Stimulated activated memory B cell treated with anti-CD40 and anti-IgM and Interleukin-4, amounts not matched to agents 10 μg/mL and 1 μg/mL and 100 μg/mL, for 72 hours (primary cell): Measurements from ENCODE around the gene TAAR1.
"Not testable (repeated sequence)": the region's sequence is repeated elsewhere in the genome, so short reads cannot be mapped to it uniquely, and the experiment has no call there.

Experiments used
- ATAC-seq: fragments of 150-1000 bp; cut with Tn5 transposase; 2 replicates; pipeline ENCODE4 v1.10.0; 2021
- H3K27ac Mint-ChIP-seq: one replicate; pipeline ENCODE4 v1.8.0; 2022; ENCODE audit warnings: mild to moderate bottlenecking, mixed read lengths
- H3K27me3 Mint-ChIP-seq: one replicate; pipeline ENCODE4 v1.8.0; 2022; ENCODE audit warnings: mixed read lengths
- H3K36me3 Mint-ChIP-seq: one replicate; pipeline ENCODE4 v1.8.0; 2022; ENCODE audit warnings: mixed read lengths
- H3K4me1 Mint-ChIP-seq: one replicate; pipeline ENCODE4 v1.8.0; 2022; ENCODE audit warnings: mixed read lengths
- H3K4me3 Mint-ChIP-seq: one replicate; pipeline ENCODE4 v1.8.0; 2022; ENCODE audit warnings: mild to moderate bottlenecking, moderate library complexity, mixed read lengths
- H3K9me3 Mint-ChIP-seq: one replicate; pipeline ENCODE4 v1.8.0; 2022; ENCODE audit warnings: mixed read lengths

Gene TAAR1, protein sequence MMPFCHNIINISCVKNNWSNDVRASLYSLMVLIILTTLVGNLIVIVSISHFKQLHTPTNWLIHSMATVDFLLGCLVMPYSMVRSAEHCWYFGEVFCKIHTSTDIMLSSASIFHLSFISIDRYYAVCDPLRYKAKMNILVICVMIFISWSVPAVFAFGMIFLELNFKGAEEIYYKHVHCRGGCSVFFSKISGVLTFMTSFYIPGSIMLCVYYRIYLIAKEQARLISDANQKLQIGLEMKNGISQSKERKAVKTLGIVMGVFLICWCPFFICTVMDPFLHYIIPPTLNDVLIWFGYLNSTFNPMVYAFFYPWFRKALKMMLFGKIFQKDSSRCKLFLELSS

DNA sequence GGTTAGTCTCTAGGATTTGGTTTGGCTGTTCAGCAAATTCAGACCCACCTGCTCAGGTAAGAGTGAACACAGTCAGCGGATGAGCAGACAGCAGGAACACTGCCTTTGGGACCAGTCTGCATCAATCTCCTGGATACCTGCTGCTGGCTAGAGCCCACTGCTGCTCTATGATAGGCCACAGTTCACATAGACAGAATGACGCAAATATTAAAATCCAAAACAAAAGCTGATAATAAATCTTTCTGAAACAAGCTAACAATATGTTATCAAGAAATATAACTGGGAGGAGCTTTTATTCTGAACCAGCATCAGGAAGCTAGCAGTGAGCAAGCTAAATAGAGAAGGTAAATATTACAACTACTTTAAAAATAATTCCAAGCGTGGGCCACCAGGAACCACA lies at the start of gene TAAR1:
Gene TAAR1 (minus strand): TSS at position 101 of the 400 bp plus-strand sequence. CDS start 13,179 bp downstream, outside the sequence.
- Mint-ChIP-seq H3K27ac (no peak within 1 kb of the TSS), H3K36me3 (no peaks in the 10 kb centered on the region), H3K9me3 (no peaks in the 10 kb centered on the region), H3K4me1 (no peaks in the 10 kb centered on the region), H3K4me3 (no peak within 1 kb of the TSS), H3K27me3 (no peaks in the 10 kb centered on the region)
- no peak for ATAC-seq

DNA sequence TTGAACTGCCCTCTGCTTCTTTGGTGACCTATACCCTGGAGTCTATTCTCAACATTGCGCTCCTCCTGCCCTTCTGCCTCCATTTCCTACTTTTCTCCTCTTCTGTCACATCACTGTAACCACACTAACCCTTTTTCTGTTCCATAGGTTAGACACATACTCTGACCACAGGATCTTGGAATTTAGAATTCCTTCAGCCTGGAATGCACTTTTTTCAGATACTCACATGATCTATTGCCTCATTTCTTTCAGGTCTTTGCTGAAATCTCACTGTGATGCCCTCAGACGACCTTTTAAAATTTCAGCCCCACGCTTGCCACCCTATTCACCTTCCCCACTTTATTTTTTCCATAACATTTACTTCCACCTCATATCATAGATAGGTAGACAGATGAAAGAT lies 49.8 kb upstream of the TAAR1 start:
- peaks cover 2% of the 10 kb centered on the region for H3K27me3 Mint-ChIP-seq
- H3K4me1 Mint-ChIP-seq = peaks cover 14% of the 10 kb centered on the region
- no peak for ATAC-seq
- peaks cover 4% of the 10 kb centered on the region for H3K9me3 Mint-ChIP-seq
- no peak overlapping the region for H3K27ac Mint-ChIP-seq
- H3K36me3 Mint-ChIP-seq = peaks cover 9% of the 10 kb centered on the region
- no peak overlapping the region for H3K4me3 Mint-ChIP-seq

DNA sequence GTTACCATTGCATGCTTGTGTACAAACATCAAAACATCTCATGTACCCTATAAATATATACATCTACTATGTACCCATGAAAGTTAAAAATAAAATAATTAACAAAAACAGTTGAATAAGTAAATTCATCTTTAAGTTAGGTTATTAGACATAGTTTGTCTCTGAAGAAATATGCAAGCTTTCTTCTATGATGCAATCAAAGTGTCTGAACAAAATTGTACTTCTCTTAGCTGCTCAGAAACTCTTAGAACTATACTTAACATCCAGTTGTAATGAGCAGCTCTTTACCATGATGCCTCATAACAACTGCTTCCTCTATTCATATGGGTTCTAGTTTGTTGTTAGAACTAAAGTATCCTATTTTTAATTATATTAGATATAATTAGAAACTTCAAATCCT lies 49.0 kb upstream of the TAAR1 start:
- H3K27me3 Mint-ChIP-seq = peaks cover 10% of the 10 kb centered on the region
- no peak overlapping the region for H3K4me3 Mint-ChIP-seq
- no peak overlapping the region for H3K27ac Mint-ChIP-seq
- peaks cover 13% of the 10 kb centered on the region for H3K36me3 Mint-ChIP-seq
- H3K9me3 Mint-ChIP-seq = peaks cover 9% of the 10 kb centered on the region
- no peak for ATAC-seq
- H3K4me1 Mint-ChIP-seq = peaks cover 10% of the 10 kb centered on the region

DNA sequence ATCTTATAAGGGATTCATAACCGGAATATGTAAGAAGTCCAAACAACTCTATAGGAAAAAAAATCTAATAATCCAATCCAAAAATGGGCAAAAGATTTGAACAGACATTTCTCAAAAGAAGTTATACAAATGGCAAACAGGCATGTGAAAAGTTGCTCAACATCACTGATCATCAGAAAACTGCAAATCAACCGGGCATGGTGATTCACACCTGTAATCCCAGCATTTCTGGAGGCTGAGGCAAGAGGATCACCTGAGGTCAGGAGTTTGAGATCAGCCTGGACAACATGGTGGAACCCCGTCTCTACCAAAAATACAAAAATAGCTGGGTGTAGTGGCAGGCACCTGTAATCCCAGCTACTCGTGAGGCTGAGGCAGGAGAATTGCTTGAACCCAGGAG lies 47.8 kb upstream of the TAAR1 start:
- not testable (repeated sequence) for ATAC-seq, H3K9me3 Mint-ChIP-seq, H3K4me3 Mint-ChIP-seq, H3K27ac Mint-ChIP-seq
- Mint-ChIP-seq H3K27me3 (peaks cover 11% of the 10 kb centered on the region), H3K4me1 (peaks cover 10% of the 10 kb centered on the region), H3K36me3 (peaks cover 13% of the 10 kb centered on the region)

DNA sequence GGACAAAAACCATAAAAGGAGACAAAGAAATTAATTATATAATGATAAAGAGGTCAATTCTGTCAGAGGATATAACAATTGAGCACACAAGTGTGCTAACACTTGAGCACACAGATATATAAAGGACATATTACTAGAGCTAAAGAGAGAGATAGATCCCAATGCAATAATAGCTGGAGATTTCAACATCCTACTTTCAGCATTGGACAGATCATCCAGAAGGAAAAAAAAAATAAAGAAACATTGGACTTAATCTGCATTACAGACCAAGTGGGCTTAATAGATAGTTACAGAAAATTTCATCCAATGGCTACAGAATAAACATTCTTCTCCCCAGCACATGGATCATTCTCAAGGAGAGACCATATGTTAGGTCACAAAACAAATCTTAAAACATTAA lies 45.0 kb upstream of the TAAR1 start:
- no peak overlapping the region for H3K4me3 Mint-ChIP-seq
- peaks cover 11% of the 10 kb centered on the region for H3K27me3 Mint-ChIP-seq
- peaks cover 13% of the 10 kb centered on the region for H3K36me3 Mint-ChIP-seq
- H3K9me3 Mint-ChIP-seq = peaks cover 9% of the 10 kb centered on the region
- H3K4me1 Mint-ChIP-seq = peaks cover 10% of the 10 kb centered on the region
- no peak for ATAC-seq
- H3K27ac Mint-ChIP-seq = no peak overlapping the region

DNA sequence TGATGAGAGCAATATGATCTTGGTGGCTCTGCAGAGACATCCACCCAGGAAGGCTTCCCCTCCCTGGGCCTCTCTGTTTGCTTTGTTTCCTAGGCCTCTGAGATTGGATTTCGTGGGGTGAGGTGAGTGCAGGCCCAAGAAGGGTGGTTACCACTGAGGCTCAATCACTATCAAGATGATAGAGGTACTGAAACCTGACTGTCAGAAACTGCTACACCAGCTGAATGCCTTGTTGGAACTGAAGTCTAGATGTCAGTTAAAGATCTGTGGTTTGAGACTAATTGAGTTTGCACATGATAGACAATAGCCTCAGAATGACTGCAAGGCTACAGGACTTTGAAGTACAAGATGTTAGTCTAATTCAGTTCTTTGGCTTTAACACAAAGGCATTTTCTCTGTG lies 39.6 kb upstream of the TAAR1 start:
- ATAC-seq = peak; percentile 56
- Mint-ChIP-seq H3K9me3 (peaks cover 13% of the 10 kb centered on the region), H3K4me3 (no peak overlapping the region), H3K27ac (no peak overlapping the region), H3K36me3 (peaks cover 16% of the 10 kb centered on the region), H3K4me1 (no peaks in the 10 kb centered on the region), H3K27me3 (peaks cover 7% of the 10 kb centered on the region)

DNA sequence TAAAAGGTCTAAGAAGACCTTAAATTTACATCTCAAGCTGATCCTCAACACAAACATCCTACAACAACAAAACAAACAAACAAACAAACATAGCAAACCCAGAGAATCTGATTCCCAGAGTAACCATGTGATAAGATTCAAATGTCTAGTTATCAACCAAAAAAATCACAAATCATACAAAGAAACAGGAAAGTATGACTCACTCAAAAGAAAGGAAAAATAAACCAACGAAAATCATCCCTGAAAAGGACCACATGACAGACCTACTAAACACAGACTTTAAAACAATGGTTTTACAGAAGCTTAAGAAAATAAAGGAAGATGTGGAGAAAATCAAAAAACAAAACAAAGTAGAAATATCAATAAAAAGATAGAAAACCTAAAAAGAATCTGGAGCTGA lies 36.8 kb upstream of the TAAR1 start:
- Mint-ChIP-seq H3K4me3 (no peak overlapping the region), H3K4me1 (no peaks in the 10 kb centered on the region), H3K36me3 (peaks cover 12% of the 10 kb centered on the region), H3K9me3 (peaks cover 9% of the 10 kb centered on the region), H3K27ac (no peak overlapping the region), H3K27me3 (peaks cover 5% of the 10 kb centered on the region)
- ATAC-seq = no peak

DNA sequence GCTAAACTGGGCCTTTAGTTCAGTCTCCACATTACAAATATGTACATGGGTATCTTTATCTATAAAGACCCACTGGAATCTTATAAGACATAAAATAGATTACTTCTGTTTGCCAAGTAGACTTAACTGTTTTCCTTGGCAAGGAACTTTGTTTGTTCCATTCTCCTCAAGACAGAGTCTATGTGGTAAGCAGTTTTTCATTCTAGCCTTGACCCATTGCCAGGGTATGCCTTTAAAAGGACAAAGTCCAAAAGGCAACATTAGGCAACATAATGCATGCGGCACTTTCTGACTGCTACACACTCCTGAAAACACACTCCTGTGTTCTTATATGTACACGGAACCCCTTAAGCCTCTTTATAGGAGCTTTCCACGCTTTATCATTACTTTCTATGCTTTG lies 34.5 kb upstream of the TAAR1 start:
- no peaks in the 10 kb centered on the region for H3K4me1 Mint-ChIP-seq
- peaks cover 28% of the 10 kb centered on the region for H3K27me3 Mint-ChIP-seq
- peaks cover 9% of the 10 kb centered on the region for H3K9me3 Mint-ChIP-seq
- no peak overlapping the region for H3K27ac Mint-ChIP-seq
- H3K4me3 Mint-ChIP-seq = no peak overlapping the region
- peaks cover 12% of the 10 kb centered on the region for H3K36me3 Mint-ChIP-seq
- no peak for ATAC-seq

DNA sequence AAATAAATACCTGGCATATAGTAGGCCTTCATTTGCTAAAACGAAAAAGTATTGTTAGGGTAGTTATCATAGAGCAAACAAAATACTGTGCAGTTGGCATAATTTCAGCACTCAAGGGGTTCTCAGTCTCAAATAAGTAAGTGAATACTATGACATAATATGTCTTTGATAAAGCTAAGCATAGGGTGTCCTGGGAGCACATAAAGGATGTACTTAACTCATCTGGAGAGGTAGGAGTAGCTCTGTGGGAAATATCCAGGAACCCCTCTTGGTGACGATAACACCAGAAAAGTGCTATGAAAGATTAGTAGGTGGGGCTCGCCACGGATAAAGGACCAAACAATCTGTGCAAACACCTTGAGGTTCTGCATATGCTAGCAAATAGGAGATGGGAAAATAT lies 31.7 kb upstream of the TAAR1 start:
- H3K36me3 Mint-ChIP-seq = peaks cover 2% of the 10 kb centered on the region
- no peaks in the 10 kb centered on the region for H3K4me1 Mint-ChIP-seq
- no peak for ATAC-seq
- peaks cover 45% of the 10 kb centered on the region for H3K27me3 Mint-ChIP-seq
- H3K27ac Mint-ChIP-seq = no peak overlapping the region
- no peak overlapping the region for H3K4me3 Mint-ChIP-seq
- H3K9me3 Mint-ChIP-seq = peaks cover 5% of the 10 kb centered on the region

DNA sequence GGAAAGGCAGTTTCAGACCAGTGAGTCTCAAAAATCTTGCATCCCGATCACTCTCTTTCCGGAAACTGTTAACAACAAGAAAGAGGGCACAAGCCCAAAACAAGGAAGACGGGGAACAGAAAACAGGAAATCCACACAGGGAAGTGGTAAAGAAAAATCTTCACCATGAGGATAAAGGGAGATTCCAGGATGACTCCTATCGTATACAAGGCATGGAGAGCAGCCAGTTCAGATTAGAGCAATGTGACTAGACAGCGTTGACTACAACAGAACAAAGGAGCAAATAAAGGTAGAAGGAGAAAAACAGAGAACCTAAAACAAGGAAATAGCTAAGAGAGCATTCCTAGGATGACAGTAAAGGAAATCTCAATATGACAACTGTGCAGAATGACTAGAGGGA lies 28.3 kb upstream of the TAAR1 start:
- Mint-ChIP-seq H3K36me3 (no peaks in the 10 kb centered on the region), H3K4me3 (no peak overlapping the region), H3K9me3 (peaks cover 3% of the 10 kb centered on the region), H3K27me3 (peaks cover 45% of the 10 kb centered on the region), H3K27ac (no peak overlapping the region), H3K4me1 (no peaks in the 10 kb centered on the region)
- ATAC-seq = no peak

DNA sequence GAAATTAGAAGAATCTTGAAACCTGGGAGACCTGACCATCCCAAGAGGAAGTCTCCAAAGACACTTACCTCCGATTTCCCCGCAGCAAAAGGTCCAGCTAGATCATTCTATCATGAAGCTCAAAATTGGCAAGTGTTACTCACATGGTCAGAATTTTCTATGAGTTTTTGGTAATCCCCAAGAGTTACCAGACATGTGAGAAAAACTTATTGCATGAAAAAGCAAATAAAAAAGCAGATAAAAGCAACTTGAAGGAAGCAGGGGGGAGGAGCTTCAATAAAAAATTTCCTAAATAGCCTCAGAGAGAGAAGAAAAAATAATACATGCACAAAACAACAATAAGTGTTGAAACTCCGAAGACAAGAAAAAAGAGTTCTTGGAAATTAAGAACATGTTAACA lies 27.5 kb upstream of the TAAR1 start:
- peaks cover 3% of the 10 kb centered on the region for H3K9me3 Mint-ChIP-seq
- H3K4me1 Mint-ChIP-seq = no peaks in the 10 kb centered on the region
- no peak overlapping the region for H3K4me3 Mint-ChIP-seq
- H3K27ac Mint-ChIP-seq = no peak overlapping the region
- no peaks in the 10 kb centered on the region for H3K36me3 Mint-ChIP-seq
- ATAC-seq = no peak
- peaks cover 45% of the 10 kb centered on the region for H3K27me3 Mint-ChIP-seq

DNA sequence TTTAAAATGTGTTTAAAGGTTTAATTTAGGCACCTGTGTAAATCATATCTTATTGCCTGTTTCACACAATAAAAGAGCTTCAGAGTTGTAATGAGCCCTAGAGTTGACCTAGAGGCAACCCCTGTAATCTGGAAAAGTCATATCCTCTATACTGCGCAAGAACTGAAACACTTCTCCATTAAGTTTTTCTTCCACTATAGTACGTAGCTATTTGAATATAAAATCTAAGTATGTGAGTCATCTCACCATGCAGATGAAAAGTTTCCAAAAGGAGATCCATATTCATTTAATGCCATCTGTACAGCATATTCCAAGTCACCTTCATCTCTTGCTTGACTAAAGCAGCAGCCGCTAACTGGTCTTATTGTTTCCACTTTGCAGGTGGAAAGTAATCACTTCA lies 26.0 kb upstream of the TAAR1 start:
- no peaks in the 10 kb centered on the region for H3K36me3 Mint-ChIP-seq

DNA sequence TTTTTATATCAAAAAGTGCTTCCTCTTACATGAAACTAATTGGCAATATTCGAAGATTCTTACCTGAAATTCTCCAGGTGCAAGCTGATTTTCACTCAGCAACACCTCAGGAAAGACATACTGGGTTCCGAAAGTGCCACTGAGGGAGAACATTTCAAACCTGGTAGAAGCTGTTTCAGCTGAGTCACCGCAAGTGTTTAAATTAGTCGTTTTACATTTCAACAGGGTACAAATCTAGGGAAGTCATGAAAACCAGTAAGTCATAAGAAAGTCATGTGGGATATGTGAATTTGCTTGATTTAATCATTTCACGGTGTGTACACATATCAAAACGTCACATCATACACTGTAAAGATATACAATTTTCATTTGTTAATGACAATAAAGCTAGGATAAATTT lies 25.3 kb upstream of the TAAR1 start:
- Mint-ChIP-seq H3K4me3 (no peak overlapping the region), H3K36me3 (no peaks in the 10 kb centered on the region), H3K9me3 (peaks cover 3% of the 10 kb centered on the region), H3K4me1 (peaks cover 1% of the 10 kb centered on the region), H3K27me3 (peaks cover 25% of the 10 kb centered on the region), H3K27ac (no peak overlapping the region)
- ATAC-seq = no peak

More for the DNA sequence above, 26.0 kb upstream of the TAAR1 start:
- Mint-ChIP-seq H3K4me3 (no peak overlapping the region), H3K9me3 (peaks cover 3% of the 10 kb centered on the region), H3K27ac (no peak overlapping the region), H3K27me3 (peaks cover 32% of the 10 kb centered on the region), H3K4me1 (no peaks in the 10 kb centered on the region)
- no peak for ATAC-seq

DNA sequence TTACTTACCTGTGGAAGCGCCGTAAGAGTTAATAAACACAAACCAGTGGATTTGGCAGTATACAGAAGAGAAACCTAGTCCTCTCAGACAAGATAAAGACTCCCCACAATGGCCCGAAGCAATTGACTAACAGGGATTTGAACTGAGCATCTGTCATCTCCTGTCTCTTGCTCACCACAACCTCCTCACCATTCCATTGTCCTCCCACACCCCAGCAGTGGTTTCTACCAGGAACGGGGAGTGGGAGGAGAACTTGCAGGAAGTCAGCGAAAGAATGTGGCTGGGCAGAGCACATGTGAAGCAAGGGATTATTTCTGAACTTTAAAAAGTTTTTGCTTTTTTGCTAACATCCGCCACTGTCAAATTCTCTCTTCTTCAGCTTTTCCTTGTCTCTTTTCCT lies 24.6 kb upstream of the TAAR1 start:
- H3K36me3 Mint-ChIP-seq = no peaks in the 10 kb centered on the region
- H3K4me3 Mint-ChIP-seq = no peak overlapping the region
- peaks cover 3% of the 10 kb centered on the region for H3K9me3 Mint-ChIP-seq
- no peak for ATAC-seq
- H3K27me3 Mint-ChIP-seq = peaks cover 22% of the 10 kb centered on the region
- H3K27ac Mint-ChIP-seq = no peak overlapping the region
- H3K4me1 Mint-ChIP-seq = peaks cover 7% of the 10 kb centered on the region

DNA sequence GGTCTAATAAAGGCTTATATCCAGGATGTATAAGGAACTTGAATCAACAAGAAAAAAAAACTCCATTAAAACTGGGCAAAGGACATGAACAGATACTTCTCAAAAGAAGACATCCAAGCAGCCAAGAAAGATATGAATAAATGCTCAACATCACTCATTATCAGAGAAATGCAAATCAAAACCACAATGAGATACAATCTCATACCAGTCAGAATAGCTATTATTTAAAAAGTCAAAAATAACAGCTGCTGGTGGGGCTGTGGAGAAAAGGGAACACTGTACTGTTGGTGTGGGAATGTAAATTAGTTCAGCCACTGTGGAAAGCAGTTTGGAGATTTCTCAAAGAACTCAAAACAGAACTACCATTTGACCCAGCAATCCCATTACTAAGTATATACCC lies 20.1 kb upstream of the TAAR1 start:
- H3K4me1 Mint-ChIP-seq, H3K36me3 Mint-ChIP-seq, ATAC-seq, H3K4me3 Mint-ChIP-seq, H3K9me3 Mint-ChIP-seq, H3K27ac Mint-ChIP-seq: not testable (repeated sequence)
- peaks cover 13% of the 10 kb centered on the region for H3K27me3 Mint-ChIP-seq

DNA sequence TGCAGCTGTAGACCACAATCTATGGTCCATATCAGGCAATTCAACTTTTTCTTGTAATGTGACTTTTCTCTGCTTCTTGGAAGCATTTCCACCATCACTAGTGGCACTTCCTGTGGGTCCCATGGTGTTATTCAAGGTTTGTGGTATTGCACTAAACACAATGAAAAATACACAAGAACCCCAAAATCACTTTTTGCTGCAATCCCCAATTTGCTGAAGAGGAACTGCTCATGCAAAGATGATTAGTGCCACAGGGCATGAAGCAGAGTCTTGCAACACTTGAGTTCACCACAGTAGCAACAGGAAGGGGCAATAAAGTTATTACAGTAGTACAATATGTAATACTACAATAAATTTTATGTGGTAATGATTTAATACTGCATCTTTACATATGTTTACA lies 16.8 kb upstream of the TAAR1 start:
- peaks cover 13% of the 10 kb centered on the region for H3K27me3 Mint-ChIP-seq
- H3K9me3 Mint-ChIP-seq = no peaks in the 10 kb centered on the region
- H3K4me1 Mint-ChIP-seq = peaks cover 7% of the 10 kb centered on the region
- no peak overlapping the region for H3K4me3 Mint-ChIP-seq
- ATAC-seq = no peak
- no peak overlapping the region for H3K27ac Mint-ChIP-seq
- H3K36me3 Mint-ChIP-seq = no peaks in the 10 kb centered on the region
